Esophagus squamous epithelium (tissue), 5 donors: ENCODE data around the gene SYCP2. TPM values are rescaled to one million over a fixed set of nuclear protein-coding genes. Genes with fewer than 3 reads are reported as not detected.

Source experiments
- DNase-seq: peaks from one replicate; lab custom pipeline; 2025; lab: John Stamatoyannopoulos, UW
- H3K27ac ChIP-seq, 4 donors: fragments of 200-600 bp; sonication (generic); one replicate each; pipeline ENCODE4 v1.5.1; 2016 to 2019; ENCODE audit warnings: mild to moderate bottlenecking in 1 of 4
- H3K27me3 ChIP-seq, 4 donors: fragments of 200-600 bp; sonication (generic); 1 replicate in 3 of 4; 2 replicates in 1 of 4; pipeline versions ENCODE4 v1.5.1 to v1.6.0; 2017 to 2021; ENCODE audit warnings: antibody characterized with exemption in 1 of 4
- H3K36me3 ChIP-seq, 3 donors: fragments of 200-600 bp; sonication (generic); one replicate each; pipeline ENCODE4 v1.5.1; 2016 to 2019
- H3K4me1 ChIP-seq, 3 donors: fragments of 200-600 bp; sonication (generic); one replicate each; pipeline ENCODE4 v1.5.1; 2017 to 2019
- H3K4me3 ChIP-seq, 4 donors: fragments of 200-600 bp; sonication (generic); 1 replicate in 3 of 4; 2 replicates in 1 of 4; pipeline ENCODE4 v1.5.1; 2016 to 2019; ENCODE audit warnings: mild to moderate bottlenecking in 2 of 4, moderate library complexity in 1 of 4
- H3K9me3 ChIP-seq, 3 donors: fragments of 200-600 bp; sonication (generic); one replicate each; pipeline ENCODE4 v1.5.1; 2016 to 2019
- POLR2A ChIP-seq, 4 donors: fragments of 450-650 bp; IDR thresholded peaks; one replicate each; pipeline ENCODE4 v1.6.1; 2017; ENCODE audit warnings: antibody characterized with exemption in 4 of 4, mild to moderate bottlenecking in 4 of 4, moderate library complexity in 3 of 4
- WGBS, 2 donors: methylation state at CpG; one replicate each; pipeline ENCODE4 v1.1.5; 2018; 5-methylcytosine and 5-hydroxymethylcytosine counted together
- intact Hi-C: fragments of 100-400 bp; cut with DNase I; formaldehyde crosslinking; loops from one replicate; pipeline ENCODE4 v1.15.0; 2022
- total RNA-seq, 4 donors: library from RNA; depleted of rRNA; stranded (reverse); fragments of >200 nt; gene quantifications; one replicate each; pipeline ENCODE4 v1.1.0, GENCODE V29; 2016
- TF ChIP-seq, protein P1 (sequence below), 6 experiments: fragments of 450-650 bp in 4 of 6; fragments of 200-600 bp in 2 of 6; sonication (generic) in 2 of 6; IDR thresholded peaks; one replicate each; pipeline ENCODE4 v1.5.1; 2016 to 2019; ENCODE audit warnings: antibody characterized with exemption in 6 of 6, mild to moderate bottlenecking in 4 of 6, moderate library complexity in 4 of 6
- donor health status: DM: yes; HTN: yes; CAD: no.

SYCP2 gene
- total RNA-seq, 4 donors from 2014 or later: 0.92 to 4.5 (median 1.8) TPM

DNA sequence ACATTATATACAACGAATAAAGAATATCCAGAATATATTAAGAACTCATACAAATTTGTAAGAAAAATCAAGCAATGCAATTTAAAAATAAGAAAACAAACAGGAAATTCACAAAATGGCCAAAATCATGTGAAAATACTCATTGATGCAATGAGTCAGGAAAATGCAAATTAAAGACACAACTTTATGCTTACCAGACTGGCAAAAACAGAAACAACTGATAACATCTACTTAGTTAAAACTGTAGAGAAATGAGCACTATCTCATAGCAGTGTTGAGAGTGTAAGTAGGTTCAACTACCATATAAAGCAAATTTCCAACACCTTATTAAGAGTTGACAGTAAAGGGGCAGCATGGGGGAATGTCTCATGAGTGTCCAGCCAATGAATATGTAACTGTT lies 62.3 kb downstream of the SYCP2 start:
- TF ChIP-seq, protein P1, sequence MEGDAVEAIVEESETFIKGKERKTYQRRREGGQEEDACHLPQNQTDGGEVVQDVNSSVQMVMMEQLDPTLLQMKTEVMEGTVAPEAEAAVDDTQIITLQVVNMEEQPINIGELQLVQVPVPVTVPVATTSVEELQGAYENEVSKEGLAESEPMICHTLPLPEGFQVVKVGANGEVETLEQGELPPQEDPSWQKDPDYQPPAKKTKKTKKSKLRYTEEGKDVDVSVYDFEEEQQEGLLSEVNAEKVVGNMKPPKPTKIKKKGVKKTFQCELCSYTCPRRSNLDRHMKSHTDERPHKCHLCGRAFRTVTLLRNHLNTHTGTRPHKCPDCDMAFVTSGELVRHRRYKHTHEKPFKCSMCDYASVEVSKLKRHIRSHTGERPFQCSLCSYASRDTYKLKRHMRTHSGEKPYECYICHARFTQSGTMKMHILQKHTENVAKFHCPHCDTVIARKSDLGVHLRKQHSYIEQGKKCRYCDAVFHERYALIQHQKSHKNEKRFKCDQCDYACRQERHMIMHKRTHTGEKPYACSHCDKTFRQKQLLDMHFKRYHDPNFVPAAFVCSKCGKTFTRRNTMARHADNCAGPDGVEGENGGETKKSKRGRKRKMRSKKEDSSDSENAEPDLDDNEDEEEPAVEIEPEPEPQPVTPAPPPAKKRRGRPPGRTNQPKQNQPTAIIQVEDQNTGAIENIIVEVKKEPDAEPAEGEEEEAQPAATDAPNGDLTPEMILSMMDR (IDR thresholded peaks at IDR 0.05): no peak
- no peak for TF ChIP-seq POLR2A (IDR thresholded peaks at IDR 0.05)

DNA sequence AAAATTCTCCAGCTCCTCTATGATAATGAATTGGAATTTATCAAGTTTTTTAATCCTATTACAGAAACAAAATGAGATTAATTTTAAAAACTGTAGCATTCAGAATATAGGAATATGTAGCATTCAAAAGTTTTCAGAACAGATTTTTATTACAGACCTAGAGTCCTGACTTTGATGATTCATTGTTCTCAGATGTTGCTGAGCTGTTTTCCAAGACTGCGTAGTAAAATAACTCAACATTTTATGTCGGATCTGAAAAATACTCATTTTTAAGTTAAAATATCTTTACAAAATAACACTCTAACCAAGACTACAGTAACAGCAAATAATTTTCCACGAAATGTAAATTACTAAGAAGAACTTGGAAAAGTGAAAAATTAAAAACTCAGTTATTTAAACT lies 67.1 kb downstream of the SYCP2 start:
- intact Hi-C loops: no loop called here
- H3K36me3 ChIP-seq: no peaks in the 10 kb centered on the region

More for the DNA sequence above, 62.3 kb downstream of the SYCP2 start:
- Histone ChIP-seq H3K27ac (no peak overlapping the region), H3K36me3 (no peaks in the 10 kb centered on the region), H3K4me1 (no peaks in the 10 kb centered on the region), H3K4me3 (no peak overlapping the region), H3K9me3 (no peaks in the 10 kb centered on the region), H3K27me3 (no peaks in the 10 kb centered on the region)
- 68 to 77% methylated on average over 1 of the region's 1 CpG for WGBS, 2 donors
- no peak for DNase-seq
- intact Hi-C loops: no loop called here

DNA sequence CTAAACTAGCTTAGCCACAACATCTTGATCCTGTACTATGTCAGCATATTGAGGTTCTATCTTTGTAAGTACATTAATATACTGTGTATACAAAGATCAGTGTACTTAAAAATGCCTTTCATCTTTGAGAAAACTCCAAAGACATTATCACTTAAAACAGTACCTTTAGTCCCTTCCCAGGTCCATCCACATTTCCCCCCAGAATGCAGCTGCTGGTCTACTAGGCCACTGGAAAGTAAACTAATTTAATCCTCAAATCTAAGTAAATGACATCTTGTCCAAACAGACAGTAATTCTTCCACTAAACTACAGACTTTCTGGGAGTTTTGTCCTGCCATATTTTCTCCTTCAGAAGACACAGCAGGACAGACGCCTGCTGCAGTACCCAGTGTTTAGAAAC lies 68.7 kb downstream of the SYCP2 start:
- 88 to 100% methylated on average over 1 of the region's 1 CpG for WGBS, 2 donors
- TF ChIP-seq, protein P1 (IDR thresholded peaks at IDR 0.05): no peak
- TF ChIP-seq POLR2A (IDR thresholded peaks at IDR 0.05): no peak
- no peaks in the 10 kb centered on the region for H3K9me3 ChIP-seq
- no peaks in the 10 kb centered on the region for H3K27me3 ChIP-seq
- H3K36me3 ChIP-seq: no peaks in the 10 kb centered on the region
- intact Hi-C loops: no loop called here
- DNase-seq: no peak
- no peak overlapping the region for H3K4me3 ChIP-seq
- H3K27ac ChIP-seq: no peak overlapping the region
- no peaks in the 10 kb centered on the region for H3K4me1 ChIP-seq

More for the DNA sequence above, 67.1 kb downstream of the SYCP2 start:
- TF ChIP-seq, protein P1 (IDR thresholded peaks at IDR 0.05): no peak
- no peak for TF ChIP-seq POLR2A (IDR thresholded peaks at IDR 0.05)
- H3K27ac ChIP-seq: no peak overlapping the region
- no peaks in the 10 kb centered on the region for H3K9me3 ChIP-seq
- no peak for DNase-seq
- 74 to 87% methylated on average over 3 of the region's 3 CpGs for WGBS, 2 donors
- H3K4me3 ChIP-seq: no peak overlapping the region
- no peaks in the 10 kb centered on the region for H3K27me3 ChIP-seq
- no peaks in the 10 kb centered on the region for H3K4me1 ChIP-seq

DNA sequence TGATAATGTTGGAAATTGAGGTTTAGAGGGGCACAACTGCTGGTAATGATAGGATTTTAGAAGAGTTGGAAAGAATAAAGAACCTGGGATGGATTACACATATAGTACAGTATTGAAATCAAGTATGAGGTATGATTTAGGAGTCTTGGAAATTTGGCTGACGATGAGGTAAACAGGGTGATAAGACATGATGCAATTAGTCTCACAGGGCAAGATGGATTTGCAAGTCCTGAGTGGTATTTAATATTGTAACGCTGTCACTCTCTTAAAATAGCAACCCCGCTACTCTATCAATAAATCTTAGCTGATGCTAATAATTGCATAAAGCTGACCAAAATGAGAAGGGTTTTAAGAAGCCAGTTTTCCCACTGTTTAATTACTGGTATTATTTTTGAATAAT lies 70.4 kb downstream of the SYCP2 start:
- intact Hi-C loops: no loop called here
- TF ChIP-seq POLR2A (IDR thresholded peaks at IDR 0.05): no peak
- TF ChIP-seq, protein P1 (IDR thresholded peaks at IDR 0.05): no peak
- Histone ChIP-seq H3K4me3 (no peak overlapping the region), H3K4me1 (no peaks in the 10 kb centered on the region), H3K27me3 (no peaks in the 10 kb centered on the region), H3K9me3 (no peaks in the 10 kb centered on the region), H3K27ac (no peak overlapping the region), H3K36me3 (no peaks in the 10 kb centered on the region)
- WGBS, 2 donors: 82 to 90% methylated on average over 3 of the region's 3 CpGs
- no peak for DNase-seq

DNA sequence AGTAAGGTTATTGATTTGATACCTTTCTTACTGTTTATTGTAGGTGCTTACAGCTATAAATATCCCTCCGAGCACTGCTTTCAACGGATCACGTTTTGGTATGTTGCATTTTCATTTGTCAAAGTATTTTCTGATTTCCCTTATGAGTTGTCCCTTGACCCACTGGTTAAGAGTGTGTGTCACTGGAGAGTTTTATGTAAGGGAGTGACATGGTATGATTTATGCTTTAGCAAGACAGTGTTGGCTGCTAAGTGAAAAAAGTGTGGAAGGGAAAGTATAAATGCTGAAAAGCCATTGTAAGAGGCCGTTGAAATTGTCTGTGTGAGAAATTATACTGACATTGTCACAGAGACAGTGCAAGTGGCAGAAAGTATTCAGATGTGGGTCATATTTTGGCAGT lies 72.0 kb downstream of the SYCP2 start:
- Histone ChIP-seq H3K4me3 (no peak overlapping the region), H3K27me3 (no peaks in the 10 kb centered on the region), H3K36me3 (no peaks in the 10 kb centered on the region), H3K27ac (no peak overlapping the region), H3K9me3 (no peaks in the 10 kb centered on the region), H3K4me1 (no peaks in the 10 kb centered on the region)
- intact Hi-C loops: no loop called here
- no peak for TF ChIP-seq POLR2A (IDR thresholded peaks at IDR 0.05)
- TF ChIP-seq, protein P1 (IDR thresholded peaks at IDR 0.05): no peak
- WGBS, 2 donors: 76 to 80% methylated on average over 4 of the region's 4 CpGs
- DNase-seq: no peak
